ENCODE results near the gene OGDH. TPM values are rescaled to one million over a fixed set of nuclear protein-coding genes. Genes with fewer than 3 reads are reported as not detected.

Gene OGDH
- total and polyA plus RNA-seq, 10 of the 15 experiments (the other 5 are each of a cell fraction or from before 2014, with no cell fraction given): 4.1 to 103 (median 48.4) TPM

DNA sequence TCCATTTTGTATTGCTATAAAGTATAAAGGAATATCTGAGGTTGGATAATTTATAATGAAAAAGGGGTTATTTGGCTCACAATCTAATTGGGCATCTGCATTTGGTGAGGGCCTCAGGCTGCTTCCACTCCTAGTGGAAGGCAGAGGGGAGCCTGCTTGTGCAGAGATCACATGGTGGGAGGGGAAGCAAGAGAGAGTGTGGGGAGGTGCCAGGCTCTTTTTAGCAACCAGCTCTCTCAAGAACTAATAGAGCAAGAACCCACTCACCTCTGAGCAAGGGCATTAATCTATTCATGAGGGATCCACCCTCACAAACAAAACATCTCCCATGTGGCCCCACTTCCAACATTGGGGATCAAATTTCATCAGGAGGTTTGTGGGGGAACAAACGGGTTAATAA is 64.6 kb downstream of the OGDH start:
- DNase-seq (ENCODE audit: low read depth, low spot score) (no peak), FAIRE-seq (no peak), ATAC-seq (no peak)
- BruUV-seq (replicated peaks): no TSS peak
- 100% methylated on average over 1 of the region's 1 CpG for WGBS (ENCODE audit: insufficient coverage, insufficient replicate concordance, low lambda C conversion rate, missing lambda C conversion rate)
- intact Hi-C loops (cut with micrococcal nuclease; ENCODE audit: unreplicated experiment) (no loop called here), in situ Hi-C loops (cut with MboI) (no loop called here)
- ChIA-PET POLR2A (interaction anchor here (0.7 kb wide), 2 partner anchors 65 to 776 kb away, joined by 4 to 6 read pairs; partner anchors contain the start of gene OGDH), CTCF (no interaction called here), RAD21 (ENCODE audit: unreplicated experiment) (no interaction called here), SMC1A (ENCODE audit: uncharacterized antibody, unreplicated experiment) (no interaction called here)
- Histone ChIP-seq H3K36me3 (ENCODE audit: control insufficient read depth in 2 of 2, insufficient read depth in 2 of 2, low read length in 1 of 2) (peaks cover 11 to 32% of the 10 kb centered on the region in 2 experiments), H3K27me3 (replicated peaks in 1 of 2; ENCODE audit: control insufficient read depth in 2 of 2, insufficient read depth in 2 of 2, low read length in 1 of 2) (no peaks in the 10 kb centered on the region), H3K9me3 (replicated peaks; ENCODE audit: control insufficient read depth, insufficient read depth, low read length) (no peaks in the 10 kb centered on the region), H3K4me3 (no peak overlapping the region), H3K4me2 (ENCODE audit: control insufficient read depth, insufficient read depth) (no peak overlapping the region), H2AFZ (ENCODE audit: control insufficient read depth, low read depth, low read length) (no peak overlapping the region), H3K4me1 (ENCODE audit: control insufficient read depth, insufficient read depth, low read length) (peaks cover 3% of the 10 kb centered on the region; the same call in 1 of the 2 replicates), H4K20me1 (ENCODE audit: control insufficient read depth, insufficient read depth) (no peaks in the 10 kb centered on the region), H3K79me2 (ENCODE audit: control insufficient read depth, insufficient read depth, low read length) (no peaks in the 10 kb centered on the region), H3K9ac (ENCODE audit: control insufficient read depth, insufficient read depth, low read length) (no peak overlapping the region), H3K27ac (ENCODE audit: control insufficient read depth, insufficient read depth) (no peak overlapping the region)
- TF ChIP-seq, protein P1, sequence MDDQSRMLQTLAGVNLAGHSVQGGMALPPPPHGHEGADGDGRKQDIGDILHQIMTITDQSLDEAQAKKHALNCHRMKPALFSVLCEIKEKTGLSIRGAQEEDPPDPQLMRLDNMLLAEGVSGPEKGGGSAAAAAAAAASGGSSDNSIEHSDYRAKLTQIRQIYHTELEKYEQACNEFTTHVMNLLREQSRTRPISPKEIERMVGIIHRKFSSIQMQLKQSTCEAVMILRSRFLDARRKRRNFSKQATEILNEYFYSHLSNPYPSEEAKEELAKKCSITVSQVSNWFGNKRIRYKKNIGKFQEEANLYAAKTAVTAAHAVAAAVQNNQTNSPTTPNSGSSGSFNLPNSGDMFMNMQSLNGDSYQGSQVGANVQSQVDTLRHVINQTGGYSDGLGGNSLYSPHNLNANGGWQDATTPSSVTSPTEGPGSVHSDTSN (IDR thresholded peaks at IDR 0.05; ENCODE audit: insufficient replicate concordance, low read depth, low read length): no peak
- TF ChIP-seq CBX3 (IDR thresholded peaks at IDR 0.05; ENCODE audit: borderline replicate concordance, low read depth) (no peak), JUNB (IDR thresholded peaks at IDR 0.05) (no peak), SREBF1 (IDR thresholded peaks at IDR 0.05; ENCODE audit: low read length) (no peak), POLR2AphosphoS5 (IDR thresholded peaks at IDR 0.05; ENCODE audit: low read length) (no peak), BCL11A (IDR thresholded peaks at IDR 0.05; ENCODE audit: low read depth, low read length) (no peak), SRF (IDR thresholded peaks at IDR 0.05; ENCODE audit: low read depth in 2 of 2, low read length in 2 of 2) (no peak), ZBED1 (IDR thresholded peaks at IDR 0.05; ENCODE audit: borderline replicate concordance) (no peak), SMAD5 (IDR thresholded peaks at IDR 0.05; ENCODE audit: low read depth) (no peak), SREBF2 (IDR thresholded peaks at IDR 0.05; ENCODE audit: low read length) (no peak), CEBPB (IDR thresholded peaks at IDR 0.05; ENCODE audit: borderline replicate concordance in 1 of 2, low read depth in 2 of 2, low read length in 2 of 2) (no peak), RCOR1 (conservative IDR thresholded peaks at IDR 0.05; ENCODE audit: low read depth, low read length) (no peak), HCFC1 (IDR thresholded peaks at IDR 0.05; ENCODE audit: low read length) (no peak), TCF3 (IDR thresholded peaks at IDR 0.05; ENCODE audit: borderline replicate concordance, insufficient read depth, low read depth, low read length) (no peak), ZNF384 (IDR thresholded peaks at IDR 0.05; ENCODE audit: borderline replicate concordance, low read depth, low read length) (no peak), PAX8 (IDR thresholded peaks at IDR 0.05) (no peak), WRNIP1 (IDR thresholded peaks at IDR 0.05; ENCODE audit: borderline replicate concordance, low read depth, low read length) (no peak)
- TF ChIP-seq, protein P2, sequence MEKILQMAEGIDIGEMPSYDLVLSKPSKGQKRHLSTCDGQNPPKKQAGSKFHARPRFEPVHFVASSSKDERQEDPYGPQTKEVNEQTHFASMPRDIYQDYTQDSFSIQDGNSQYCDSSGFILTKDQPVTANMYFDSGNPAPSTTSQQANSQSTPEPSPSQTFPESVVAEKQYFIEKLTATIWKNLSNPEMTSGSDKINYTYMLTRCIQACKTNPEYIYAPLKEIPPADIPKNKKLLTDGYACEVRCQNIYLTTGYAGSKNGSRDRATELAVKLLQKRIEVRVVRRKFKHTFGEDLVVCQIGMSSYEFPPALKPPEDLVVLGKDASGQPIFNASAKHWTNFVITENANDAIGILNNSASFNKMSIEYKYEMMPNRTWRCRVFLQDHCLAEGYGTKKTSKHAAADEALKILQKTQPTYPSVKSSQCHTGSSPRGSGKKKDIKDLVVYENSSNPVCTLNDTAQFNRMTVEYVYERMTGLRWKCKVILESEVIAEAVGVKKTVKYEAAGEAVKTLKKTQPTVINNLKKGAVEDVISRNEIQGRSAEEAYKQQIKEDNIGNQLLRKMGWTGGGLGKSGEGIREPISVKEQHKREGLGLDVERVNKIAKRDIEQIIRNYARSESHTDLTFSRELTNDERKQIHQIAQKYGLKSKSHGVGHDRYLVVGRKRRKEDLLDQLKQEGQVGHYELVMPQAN (conservative IDR thresholded peaks at IDR 0.05): no peak
- TF ChIP-seq, protein P3, sequence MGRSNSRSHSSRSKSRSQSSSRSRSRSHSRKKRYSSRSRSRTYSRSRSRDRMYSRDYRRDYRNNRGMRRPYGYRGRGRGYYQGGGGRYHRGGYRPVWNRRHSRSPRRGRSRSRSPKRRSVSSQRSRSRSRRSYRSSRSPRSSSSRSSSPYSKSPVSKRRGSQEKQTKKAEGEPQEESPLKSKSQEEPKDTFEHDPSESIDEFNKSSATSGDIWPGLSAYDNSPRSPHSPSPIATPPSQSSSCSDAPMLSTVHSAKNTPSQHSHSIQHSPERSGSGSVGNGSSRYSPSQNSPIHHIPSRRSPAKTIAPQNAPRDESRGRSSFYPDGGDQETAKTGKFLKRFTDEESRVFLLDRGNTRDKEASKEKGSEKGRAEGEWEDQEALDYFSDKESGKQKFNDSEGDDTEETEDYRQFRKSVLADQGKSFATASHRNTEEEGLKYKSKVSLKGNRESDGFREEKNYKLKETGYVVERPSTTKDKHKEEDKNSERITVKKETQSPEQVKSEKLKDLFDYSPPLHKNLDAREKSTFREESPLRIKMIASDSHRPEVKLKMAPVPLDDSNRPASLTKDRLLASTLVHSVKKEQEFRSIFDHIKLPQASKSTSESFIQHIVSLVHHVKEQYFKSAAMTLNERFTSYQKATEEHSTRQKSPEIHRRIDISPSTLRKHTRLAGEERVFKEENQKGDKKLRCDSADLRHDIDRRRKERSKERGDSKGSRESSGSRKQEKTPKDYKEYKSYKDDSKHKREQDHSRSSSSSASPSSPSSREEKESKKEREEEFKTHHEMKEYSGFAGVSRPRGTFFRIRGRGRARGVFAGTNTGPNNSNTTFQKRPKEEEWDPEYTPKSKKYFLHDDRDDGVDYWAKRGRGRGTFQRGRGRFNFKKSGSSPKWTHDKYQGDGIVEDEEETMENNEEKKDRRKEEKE (IDR thresholded peaks at IDR 0.05): no peak
